Effector memory CD4-positive, alpha-beta T cell (primary cell): ENCODE data around the gene HOTAIR.

Source experiments
- DNase-seq, 3 donors: peaks; one replicate each; pipeline ENCODE4 v3.0.0-alpha.2; 2020
- H3K27ac ChIP-seq: 2 replicates; pipeline ENCODE4 v1.7.0; 2013; ENCODE audit warnings: mild to moderate bottlenecking, low read length, moderate library complexity; ENCODE audit not compliant: insufficient read depth, poor library complexity, severe bottlenecking
- H3K27me3 ChIP-seq: replicated peaks from 2 replicates; pipeline ENCODE4 v1.7.0; 2013; ENCODE audit warnings: mild to moderate bottlenecking, low read length; ENCODE audit not compliant: insufficient read depth, control insufficient read depth, poor library complexity, severe bottlenecking
- H3K36me3 ChIP-seq: 2 replicates; pipeline ENCODE4 v1.7.0; 2013; ENCODE audit warnings: mild to moderate bottlenecking, low read length, moderate library complexity; ENCODE audit not compliant: control insufficient read depth, insufficient read depth
- H3K4me1 ChIP-seq: 2 replicates; pipeline ENCODE4 v1.7.0; 2013; ENCODE audit warnings: low read length, mild to moderate bottlenecking; ENCODE audit not compliant: control insufficient read depth, insufficient read depth, poor library complexity, severe bottlenecking
- H3K4me3 ChIP-seq: 2 replicates; pipeline ENCODE4 v1.7.0; 2013; ENCODE audit warnings: low read length, low read depth, mild to moderate bottlenecking; ENCODE audit not compliant: insufficient read depth, poor library complexity, severe bottlenecking
- H3K9me3 ChIP-seq: 2 replicates; pipeline ENCODE4 v1.7.0; 2013; ENCODE audit warnings: mild to moderate bottlenecking, low read length, moderate library complexity; ENCODE audit not compliant: control insufficient read depth

HOTAIR gene

GRCh38 chr12:53993162-53994008 is 18.6 kb upstream of the HOTAIR start:
- no peak for DNase-seq
- Histone ChIP-seq H3K27ac (no peak overlapping the region), H3K4me1 (peaks cover 39% of the 10 kb centered on the region), H3K36me3 (no peaks in the 10 kb centered on the region), H3K4me3 (no peak overlapping the region), H3K27me3 (peaks cover 96% of the 10 kb centered on the region), H3K9me3 (no peaks in the 10 kb centered on the region)

GRCh38 chr12:53992377-53992889 is 17.7 kb upstream of the HOTAIR start:
- DNase-seq, result no peak
- peaks cover 96% of the 10 kb centered on the region for H3K27me3 ChIP-seq
- no peak overlapping the region for H3K4me3 ChIP-seq
- no peaks in the 10 kb centered on the region for H3K36me3 ChIP-seq
- H3K9me3 ChIP-seq, result no peaks in the 10 kb centered on the region
- H3K27ac ChIP-seq, result no peak overlapping the region
- peaks cover 37% of the 10 kb centered on the region for H3K4me1 ChIP-seq

- Histone ChIP-seq H3K27me3 (peaks cover 96% of the 10 kb centered on the region), H3K9me3 (no peaks in the 10 kb centered on the region), H3K27ac (no peak overlapping the region), H3K4me3 (no peak overlapping the region), H3K4me1 (peaks cover 31% of the 10 kb centered on the region), H3K36me3 (no peaks in the 10 kb centered on the region)
- no peak for DNase-seq
Measured at GRCh38 chr12:53991077-53991460, 16.3 kb upstream of the HOTAIR start.

- Histone ChIP-seq H3K4me1 (peaks cover 32% of the 10 kb centered on the region), H3K4me3 (no peak overlapping the region), H3K27ac (no peak overlapping the region), H3K36me3 (no peaks in the 10 kb centered on the region), H3K9me3 (no peaks in the 10 kb centered on the region), H3K27me3 (peaks cover 96% of the 10 kb centered on the region)
- DNase-seq, result no peak
Measured at GRCh38 chr12:53990311-53991076, 15.7 kb upstream of the HOTAIR start.

DNA sequence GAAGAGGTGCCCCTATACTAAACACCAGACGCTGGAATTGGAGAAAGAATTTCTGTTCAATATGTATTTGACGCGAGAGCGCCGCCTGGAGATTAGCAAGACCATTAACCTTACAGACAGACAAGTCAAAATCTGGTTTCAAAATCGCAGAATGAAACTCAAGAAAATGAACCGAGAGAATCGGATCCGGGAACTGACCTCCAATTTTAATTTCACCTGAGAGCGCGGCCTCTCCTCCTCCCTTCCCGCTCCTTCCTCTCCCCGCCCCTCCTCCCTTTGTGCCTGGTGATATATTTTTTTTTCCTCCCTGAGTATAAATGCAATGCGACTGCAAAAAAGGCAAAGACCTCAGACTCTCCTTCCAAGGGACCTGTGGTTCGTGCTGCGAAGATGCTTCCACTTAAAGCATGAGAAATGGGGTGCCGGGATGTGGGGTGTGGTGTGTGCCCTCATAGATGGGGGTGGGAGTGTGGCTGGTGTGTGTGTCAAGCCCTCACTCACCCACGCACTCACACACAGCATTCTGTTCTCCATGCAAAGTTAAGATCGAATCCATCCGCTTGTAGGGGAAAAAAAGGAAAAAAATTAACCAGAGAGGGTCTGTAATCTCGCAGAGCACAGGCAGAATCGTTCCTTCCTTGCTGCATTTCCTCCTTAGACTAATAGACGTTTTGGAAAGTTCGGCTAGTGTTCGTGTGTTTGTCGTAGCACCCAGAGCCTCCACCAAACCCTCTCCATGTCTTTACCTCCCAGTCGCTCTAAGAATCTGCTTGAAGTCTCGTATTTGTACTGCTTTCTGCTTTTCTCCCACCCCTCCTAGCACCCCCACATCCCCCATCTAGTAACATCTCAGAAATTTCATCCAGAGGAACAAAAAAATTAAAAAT is 14.7 kb upstream of the HOTAIR start:
- DNase-seq, result no peak
- Histone ChIP-seq H3K27ac (no peak overlapping the region), H3K9me3 (no peaks in the 10 kb centered on the region), H3K36me3 (no peaks in the 10 kb centered on the region), H3K4me1 (peaks cover 22% of the 10 kb centered on the region), H3K27me3 (peaks cover 95% of the 10 kb centered on the region), H3K4me3 (no peak overlapping the region)

DNA sequence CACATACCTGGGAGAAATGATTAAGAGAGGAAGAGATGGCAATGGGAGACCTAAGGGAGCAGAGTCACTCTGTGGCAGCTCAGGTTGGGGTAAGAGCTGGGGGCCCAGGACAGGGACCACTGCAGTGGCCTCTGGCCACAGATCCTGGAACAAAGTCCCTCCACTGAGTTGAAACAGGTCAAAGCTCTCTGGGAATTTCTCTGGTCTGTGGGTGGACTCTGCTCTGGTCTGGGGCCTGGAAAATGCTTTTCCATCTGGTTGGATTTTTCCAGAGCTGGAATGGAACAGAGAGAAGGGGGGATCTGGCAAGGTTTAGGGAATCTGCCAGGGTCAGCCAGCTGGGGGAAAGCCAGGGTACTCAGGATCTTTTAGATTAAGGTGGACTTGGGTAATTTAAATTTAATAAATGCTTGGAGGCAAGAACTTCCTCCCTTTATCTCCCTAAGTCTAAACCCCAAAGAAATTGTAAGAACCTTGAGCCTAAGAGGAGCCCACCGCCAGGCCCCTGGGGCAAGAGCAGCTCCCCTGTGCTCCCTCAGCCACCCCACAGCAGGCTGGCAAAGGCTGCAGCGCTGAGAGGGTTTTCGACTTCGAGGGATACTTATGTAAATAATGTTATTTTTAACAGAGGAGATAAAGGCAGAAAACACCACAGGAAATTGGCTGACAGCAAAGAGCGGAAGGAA is 13.9 kb upstream of the HOTAIR start:
- H3K9me3 ChIP-seq, result no peaks in the 10 kb centered on the region
- DNase-seq, result no peak
- no peak overlapping the region for H3K27ac ChIP-seq
- peaks cover 18% of the 10 kb centered on the region for H3K4me1 ChIP-seq
- H3K36me3 ChIP-seq, result no peaks in the 10 kb centered on the region
- no peak overlapping the region for H3K4me3 ChIP-seq
- peaks cover 95% of the 10 kb centered on the region for H3K27me3 ChIP-seq

GRCh38 chr12:53987787-53988230 is 13.1 kb upstream of the HOTAIR start:
- H3K4me1 ChIP-seq, result peaks cover 18% of the 10 kb centered on the region
- H3K27ac ChIP-seq, result no peak overlapping the region
- H3K9me3 ChIP-seq, result no peaks in the 10 kb centered on the region
- peaks cover 95% of the 10 kb centered on the region for H3K27me3 ChIP-seq
- no peak overlapping the region for H3K4me3 ChIP-seq
- no peaks in the 10 kb centered on the region for H3K36me3 ChIP-seq
- DNase-seq, result no peak

GRCh38 chr12:53986686-53987483 is 12.1 kb upstream of the HOTAIR start:
- Histone ChIP-seq H3K4me1 (peaks cover 18% of the 10 kb centered on the region), H3K27me3 (peaks cover 95% of the 10 kb centered on the region), H3K9me3 (no peaks in the 10 kb centered on the region), H3K36me3 (no peaks in the 10 kb centered on the region), H3K4me3 (no peak overlapping the region), H3K27ac (no peak overlapping the region)
- no peak for DNase-seq
